ENCODE measurements around the gene TCHP. TPM values are rescaled to one million over a fixed set of nuclear protein-coding genes. Genes with fewer than 3 reads are reported as not detected.
A peak's percentile ranks its signal among the peaks of the same experiment; 100 is the strongest.
"Not testable (repeated sequence)": the region's sequence is repeated elsewhere in the genome, so short reads cannot be mapped to it uniquely, and the experiment has no call there.

The TCHP gene
- total RNA-seq, 1 experiment from 2014 or later, result 5.2 TPM

DNA sequence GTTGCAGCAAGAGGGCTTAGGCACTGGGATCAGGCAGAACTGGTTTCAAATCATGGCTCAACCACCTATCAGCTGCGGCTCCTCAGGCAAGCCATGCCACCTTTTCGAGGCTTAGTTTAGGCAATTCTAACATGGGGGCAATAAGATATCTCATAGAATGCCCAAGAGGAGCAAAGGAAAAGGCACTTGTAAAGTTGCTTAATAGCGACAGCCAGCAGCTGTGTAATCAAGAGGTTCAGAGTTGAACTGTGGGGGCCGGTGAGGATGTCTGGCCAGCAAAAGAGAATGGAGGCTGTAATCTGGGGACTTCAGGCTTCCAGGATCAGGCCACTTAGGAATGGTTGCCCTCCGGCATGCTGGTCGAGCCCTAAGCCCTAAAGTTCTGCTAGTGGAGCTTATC lies 3.0 kb upstream of the TCHP start:
- DNase-seq (ENCODE audit: low read depth), result no peak
- in situ Hi-C loops (cut with HindIII; ENCODE audit: low pct_unique_long_range_greater_than_20kb, low sequenced_read_pairs), result no loop called here

DNA sequence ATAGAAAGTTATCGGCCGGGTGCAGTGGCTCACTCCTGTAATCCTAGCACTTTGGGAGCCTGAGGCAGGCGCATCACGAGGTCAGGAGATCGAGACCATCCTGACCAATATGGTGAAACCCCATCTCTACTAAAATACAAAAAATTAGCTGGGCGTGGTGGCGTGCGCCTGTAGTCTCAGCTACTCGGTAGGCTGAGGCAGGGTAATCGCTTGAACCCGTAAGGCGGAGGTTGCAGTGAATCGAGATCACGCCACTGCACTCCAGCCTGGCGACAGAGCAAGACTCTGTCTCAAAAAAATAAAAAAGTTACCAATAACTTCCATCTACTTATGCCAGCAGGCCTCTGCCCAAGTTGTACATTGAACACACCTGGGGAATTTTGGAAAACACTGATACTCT lies 729 bp upstream of the TCHP start:
- DNase-seq (ENCODE audit: low read depth); in situ Hi-C loops (cut with HindIII; ENCODE audit: low pct_unique_long_range_greater_than_20kb, low sequenced_read_pairs): not testable (repeated sequence)

DNA sequence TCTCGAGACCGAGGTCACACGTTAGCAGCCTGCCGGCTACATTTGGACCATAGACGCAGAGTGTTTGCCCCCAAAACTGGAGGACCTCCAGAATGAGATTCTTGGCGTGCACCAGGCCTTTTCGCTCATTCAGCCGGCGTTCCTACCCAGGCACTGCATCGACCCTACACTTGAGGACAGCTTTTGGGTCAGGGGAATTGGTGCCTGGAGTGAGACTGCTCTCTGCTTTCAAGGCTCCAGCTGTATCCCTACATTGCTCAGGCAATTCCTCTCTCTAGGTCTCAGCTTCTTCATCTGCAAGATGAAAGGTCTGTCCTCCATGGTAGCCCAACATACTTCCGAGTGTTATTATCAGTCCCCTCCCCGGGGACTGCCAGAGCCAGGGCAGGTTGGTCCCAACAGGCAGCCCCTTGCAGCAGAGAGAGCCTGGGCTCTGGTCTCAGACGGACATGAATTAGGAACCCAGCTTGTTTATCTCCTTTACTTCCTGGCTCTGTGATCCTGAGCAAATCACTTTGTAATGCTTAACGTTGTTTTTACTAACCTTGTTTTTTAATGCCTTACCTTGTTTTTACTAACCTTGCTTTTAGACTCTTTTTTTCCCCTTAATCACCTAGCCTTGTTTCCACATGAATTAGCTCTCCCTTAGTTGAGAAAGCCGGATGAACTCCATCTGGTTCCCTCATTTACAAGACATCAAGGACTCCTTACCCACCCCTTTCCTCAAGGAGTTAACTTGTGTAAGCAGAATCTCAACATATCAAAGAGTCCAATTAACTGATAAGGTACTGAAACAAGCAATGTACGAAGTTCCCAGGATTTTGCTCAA lies 892 bp downstream of the TCHP start:
- no peak for DNase-seq (ENCODE audit: low read depth)
- in situ Hi-C loops (cut with HindIII; ENCODE audit: low pct_unique_long_range_greater_than_20kb, low sequenced_read_pairs), result no loop called here

DNA sequence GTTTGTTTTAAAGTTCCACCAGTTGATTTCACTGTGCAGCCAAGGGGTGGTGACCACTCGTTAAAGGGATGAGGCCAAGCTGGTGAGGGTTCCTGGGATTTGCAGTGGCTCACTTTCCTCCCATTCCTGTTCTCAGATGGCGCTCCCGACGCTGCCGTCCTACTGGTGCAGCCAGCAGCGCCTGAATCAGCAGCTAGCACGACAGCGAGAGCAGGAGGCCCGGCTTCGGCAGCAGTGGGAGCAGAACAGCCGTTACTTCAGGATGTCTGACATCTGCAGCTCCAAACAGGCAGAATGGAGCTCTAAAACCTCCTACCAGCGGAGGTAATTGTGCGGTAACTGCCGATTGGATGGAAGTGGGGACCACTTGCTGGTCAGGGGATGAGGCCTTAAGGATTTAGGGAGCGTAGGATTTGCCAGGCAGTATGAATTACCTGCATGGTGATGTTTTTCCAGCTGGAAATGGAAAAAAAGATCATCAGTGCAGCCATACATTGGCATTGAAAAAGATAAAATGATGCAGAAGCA lies 2.9 kb downstream of the TCHP start:
- no peak for DNase-seq (ENCODE audit: low read depth)
- in situ Hi-C loops (cut with HindIII; ENCODE audit: low pct_unique_long_range_greater_than_20kb, low sequenced_read_pairs), result no loop called here

DNA sequence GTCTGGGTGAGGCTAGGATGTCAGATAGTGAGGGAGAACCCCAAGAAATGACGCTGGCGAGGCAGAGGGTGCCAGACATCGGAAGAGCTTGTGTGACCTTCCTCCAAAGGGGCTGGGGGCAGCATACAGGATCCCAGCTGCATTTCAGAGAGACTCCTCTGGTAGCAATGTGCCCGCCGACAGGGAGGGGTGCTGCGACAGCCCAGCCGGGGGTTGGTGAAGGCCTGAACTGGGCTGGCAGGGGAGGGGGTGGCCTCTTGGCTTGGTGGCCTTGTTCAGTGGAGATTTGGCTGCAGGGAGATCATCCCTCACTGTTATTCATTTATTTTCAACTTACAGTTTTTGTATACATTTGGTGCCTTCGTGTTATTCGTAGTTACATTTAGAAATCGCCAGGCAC lies 5.2 kb downstream of the TCHP start:
- DNase-seq (ENCODE audit: low read depth), result no peak
- in situ Hi-C loops (cut with HindIII; ENCODE audit: low pct_unique_long_range_greater_than_20kb, low sequenced_read_pairs), result no loop called here

DNA sequence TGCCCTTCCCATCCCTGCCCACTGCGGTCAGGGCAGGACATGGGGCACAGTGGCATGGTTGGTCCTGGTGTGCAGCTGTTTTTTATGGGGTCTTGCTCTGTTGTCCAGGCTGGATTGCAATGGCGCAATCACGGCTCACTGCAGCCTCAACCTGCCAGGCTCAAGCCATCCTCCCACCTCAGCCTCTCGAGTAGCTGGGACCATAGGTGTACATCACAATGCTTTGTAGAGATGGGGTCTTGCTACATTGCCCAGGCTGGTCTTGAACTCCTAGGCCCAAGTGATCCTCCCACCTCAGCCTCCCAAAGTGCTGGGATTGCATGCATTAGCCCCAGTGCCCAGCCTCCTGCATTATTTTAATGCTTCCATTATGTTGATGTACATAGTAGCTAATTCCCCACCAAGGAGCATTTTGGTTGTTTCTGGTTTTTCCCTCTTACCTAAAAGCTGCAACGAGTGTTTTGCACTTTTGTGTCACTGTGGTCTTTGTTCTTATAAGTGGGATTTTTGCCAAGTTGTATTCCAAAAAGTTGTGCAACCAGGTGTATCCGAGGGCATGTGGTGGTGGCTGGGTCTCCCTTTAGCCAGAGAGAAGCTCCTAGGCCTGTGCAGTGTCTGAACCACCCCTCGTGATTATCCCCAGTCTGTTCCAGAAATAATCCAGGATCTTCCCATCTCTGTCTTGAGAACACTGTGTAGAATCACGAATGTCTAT lies 10.3 kb downstream of the TCHP start:
- no peak for DNase-seq (ENCODE audit: low read depth)
- in situ Hi-C loops (cut with HindIII; ENCODE audit: low pct_unique_long_range_greater_than_20kb, low sequenced_read_pairs), result no loop called here

DNA sequence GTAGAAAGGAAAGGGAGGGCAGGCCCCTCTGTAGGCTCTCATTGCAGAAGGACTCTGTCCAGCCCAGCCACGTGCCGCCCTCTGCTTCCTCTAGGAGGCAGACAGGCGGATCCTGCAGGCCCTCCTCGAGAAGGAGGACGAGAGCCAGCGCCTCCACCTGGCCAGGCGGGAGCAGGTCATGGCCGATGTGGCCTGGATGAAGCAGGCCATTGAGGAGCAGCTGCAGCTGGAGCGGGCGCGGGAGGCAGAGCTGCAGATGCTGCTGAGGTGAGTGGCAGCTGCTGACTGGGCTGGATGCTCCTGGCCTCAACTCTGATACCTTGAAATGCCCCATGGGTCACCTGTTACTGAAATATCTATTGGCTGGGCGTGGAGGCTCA lies 10.9 kb downstream of the TCHP start:
- in situ Hi-C loops (cut with HindIII; ENCODE audit: low pct_unique_long_range_greater_than_20kb, low sequenced_read_pairs), result no loop called here
- peak; percentile 8 for DNase-seq (ENCODE audit: low read depth)

DNA sequence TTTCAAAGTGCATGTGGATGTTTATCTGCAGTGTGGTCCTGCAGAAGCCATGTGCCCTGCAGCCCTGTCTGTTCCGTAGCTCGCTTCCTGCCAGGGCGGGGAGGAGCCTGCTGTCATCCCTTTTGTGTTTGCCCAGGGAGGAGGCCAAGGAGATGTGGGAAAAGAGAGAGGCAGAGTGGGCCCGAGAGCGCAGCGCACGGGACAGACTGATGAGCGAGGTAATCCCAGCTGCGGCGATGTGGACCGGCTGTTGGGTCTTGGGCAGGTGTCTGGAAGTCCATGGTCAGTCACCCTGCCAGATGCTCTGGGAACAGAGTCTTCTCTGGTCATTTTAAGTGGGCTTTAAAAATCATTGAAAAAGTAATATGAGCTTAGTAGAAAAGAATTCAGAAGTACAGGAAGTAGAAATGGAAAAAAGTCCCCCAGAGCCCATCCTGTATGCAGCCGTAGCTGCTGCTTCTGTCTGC lies 12.8 kb downstream of the TCHP start:
- in situ Hi-C loops (cut with HindIII; ENCODE audit: low pct_unique_long_range_greater_than_20kb, low sequenced_read_pairs), result no loop called here
- no peak for DNase-seq (ENCODE audit: low read depth)

DNA sequence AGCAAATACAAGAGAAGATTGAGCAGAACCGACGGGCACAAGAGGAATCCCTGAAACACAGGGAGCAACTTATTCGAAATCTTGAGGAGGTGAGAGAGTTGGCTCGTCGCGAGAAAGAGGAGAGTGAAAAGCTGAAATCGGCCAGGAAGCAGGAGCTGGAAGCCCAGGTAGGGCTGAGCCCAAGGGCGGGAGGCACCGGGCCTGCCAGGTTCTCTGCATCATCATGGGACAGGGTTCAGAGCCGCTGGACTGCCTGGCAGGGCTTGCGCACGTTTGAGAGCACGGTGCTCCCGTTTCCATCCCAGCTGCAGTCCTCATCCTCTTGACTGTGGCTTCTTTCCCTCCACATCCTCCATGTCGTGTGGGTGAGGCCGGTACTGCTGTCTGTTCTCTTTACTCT lies 14.4 kb downstream of the TCHP start:
- in situ Hi-C loops (cut with HindIII; ENCODE audit: low pct_unique_long_range_greater_than_20kb, low sequenced_read_pairs), result no loop called here
- DNase-seq (ENCODE audit: low read depth), result no peak

DNA sequence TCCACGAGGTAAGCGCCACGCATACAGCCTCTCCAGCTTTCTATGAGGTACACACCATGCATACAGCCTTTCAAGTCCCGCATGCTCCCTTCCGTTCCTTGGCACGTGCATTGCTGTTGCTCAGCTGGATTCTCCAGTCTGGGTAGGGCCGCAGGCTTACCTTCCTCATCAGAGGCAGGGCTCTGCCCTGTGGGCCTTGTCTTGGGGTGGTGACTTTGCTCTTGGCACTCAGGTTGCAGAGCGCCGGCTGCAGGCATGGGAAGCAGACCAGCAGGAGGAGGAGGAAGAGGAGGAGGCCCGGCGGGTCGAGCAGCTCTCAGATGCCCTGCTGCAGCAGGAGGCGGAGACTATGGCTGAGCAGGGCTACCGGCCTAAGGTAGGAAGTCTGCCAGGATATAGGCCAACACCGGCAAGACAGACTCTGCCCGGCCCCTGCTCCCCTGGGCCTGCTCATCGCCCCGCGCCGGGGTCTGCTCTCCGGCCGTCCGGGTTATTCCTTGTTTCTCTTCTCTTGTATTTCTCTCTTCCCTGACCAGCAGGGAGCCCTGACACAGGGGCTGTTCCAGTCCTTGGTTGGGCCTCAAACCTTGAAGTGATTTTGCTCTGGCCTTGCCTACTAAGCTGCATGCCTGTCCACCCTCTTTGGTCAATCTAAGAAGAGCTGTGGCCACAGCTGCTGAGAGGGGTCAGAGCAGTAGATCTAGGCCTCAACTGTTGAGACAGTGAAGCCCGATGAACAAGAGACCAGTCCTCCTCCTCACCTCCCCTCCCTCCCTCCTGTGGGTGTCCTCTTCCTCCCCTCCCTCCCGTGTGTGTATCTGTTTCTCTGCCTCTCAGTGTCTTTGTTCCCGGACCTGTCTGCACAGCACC lies 15.3 kb downstream of the TCHP start:
- in situ Hi-C loops (cut with HindIII; ENCODE audit: low pct_unique_long_range_greater_than_20kb, low sequenced_read_pairs), result no loop called here
- no peak for DNase-seq (ENCODE audit: low read depth)

DNA sequence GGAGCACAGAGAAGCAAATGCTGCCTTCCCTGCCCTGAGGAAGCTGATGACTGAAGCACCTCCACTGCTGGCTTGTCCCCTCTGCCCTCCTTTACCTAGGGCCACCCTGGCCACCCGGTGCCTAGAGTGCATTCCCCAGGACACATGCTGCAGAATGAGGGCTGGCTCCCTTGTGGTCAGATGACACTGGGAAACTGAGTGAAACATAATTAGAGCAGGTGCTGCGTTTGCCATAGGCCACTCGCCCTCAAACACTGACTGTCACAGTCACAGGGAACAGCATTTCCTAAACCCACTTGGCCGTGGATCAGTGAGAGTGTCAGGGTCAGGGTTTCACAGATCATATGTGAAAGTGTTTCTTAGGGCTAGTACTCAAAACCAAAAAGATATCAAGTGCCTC lies 16.0 kb downstream of the TCHP start:
- no peak for DNase-seq (ENCODE audit: low read depth)
- in situ Hi-C loops (cut with HindIII; ENCODE audit: low pct_unique_long_range_greater_than_20kb, low sequenced_read_pairs), result no loop called here

DNA sequence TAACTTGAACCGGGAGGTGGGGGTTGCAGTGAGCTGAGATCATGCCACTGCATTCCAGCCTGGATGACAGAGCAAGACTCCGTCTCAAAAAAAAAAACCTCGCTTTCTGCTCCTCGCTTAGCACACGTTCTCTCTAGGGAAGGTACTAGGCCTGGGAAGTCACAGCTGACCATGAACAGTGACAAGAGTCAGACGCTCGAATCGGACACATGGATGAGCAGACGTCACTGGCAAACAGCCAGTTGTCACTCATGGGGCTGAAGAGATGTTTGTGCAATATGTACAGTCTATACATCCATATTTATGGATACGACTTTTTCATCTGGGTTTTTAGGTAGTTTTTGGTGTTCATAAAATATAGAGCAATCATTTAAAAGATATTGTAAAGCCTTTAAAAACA lies 19.4 kb downstream of the TCHP start:
- in situ Hi-C loops (cut with HindIII; ENCODE audit: low pct_unique_long_range_greater_than_20kb, low sequenced_read_pairs), result no loop called here
- DNase-seq (ENCODE audit: low read depth), result no peak

DNA sequence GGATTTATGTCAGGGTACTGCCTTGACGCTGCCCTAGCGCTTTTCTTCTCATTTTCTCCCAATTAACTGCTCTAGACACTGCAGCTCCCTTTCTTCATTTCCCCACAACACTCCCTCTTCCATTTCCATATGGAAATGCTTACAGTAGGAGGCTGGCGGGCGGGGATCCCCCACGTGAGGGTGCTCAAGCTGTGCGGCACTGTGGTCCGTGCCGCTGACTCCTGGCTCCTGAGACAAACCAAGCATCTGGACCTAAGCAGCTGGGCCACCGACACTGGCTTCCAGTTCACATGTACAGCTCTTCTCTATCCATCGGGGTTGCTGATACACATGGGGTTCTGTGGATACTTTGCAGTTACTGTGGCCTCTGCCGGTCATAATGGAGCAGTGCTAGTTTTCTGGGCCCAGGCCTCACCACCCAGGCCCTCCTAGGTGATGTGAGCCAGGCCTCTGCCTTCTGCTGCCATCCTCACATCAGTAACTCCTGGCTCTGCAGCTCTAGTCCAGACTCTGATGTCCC lies 20.2 kb downstream of the TCHP start:
- in situ Hi-C loops (cut with HindIII; ENCODE audit: low pct_unique_long_range_greater_than_20kb, low sequenced_read_pairs), result no loop called here

DNA sequence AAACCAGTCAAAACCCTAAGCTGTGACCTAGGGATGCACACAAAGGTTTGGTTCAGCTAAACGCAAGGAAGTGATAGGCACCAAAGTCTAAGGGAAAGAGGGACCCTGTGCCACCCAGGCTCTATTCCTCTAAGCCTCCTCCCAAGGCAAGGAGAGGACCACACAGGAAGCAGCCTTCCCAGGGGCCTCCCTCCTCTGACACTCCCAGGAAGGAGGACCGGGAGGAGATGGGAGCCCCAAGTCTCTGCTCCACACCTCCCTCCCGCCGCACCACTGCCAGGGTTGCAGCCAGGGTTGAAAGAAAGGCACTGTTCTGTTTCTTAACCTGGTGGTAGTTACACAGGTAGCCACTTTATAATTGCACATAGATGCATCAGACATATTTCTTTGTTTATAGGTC lies 21.9 kb downstream of the TCHP start:
- no peak for DNase-seq (ENCODE audit: low read depth)
- in situ Hi-C loops (cut with HindIII; ENCODE audit: low pct_unique_long_range_greater_than_20kb, low sequenced_read_pairs), result no loop called here

More for the DNA sequence above, 20.2 kb downstream of the TCHP start:
- no peak for DNase-seq (ENCODE audit: low read depth)

DNA sequence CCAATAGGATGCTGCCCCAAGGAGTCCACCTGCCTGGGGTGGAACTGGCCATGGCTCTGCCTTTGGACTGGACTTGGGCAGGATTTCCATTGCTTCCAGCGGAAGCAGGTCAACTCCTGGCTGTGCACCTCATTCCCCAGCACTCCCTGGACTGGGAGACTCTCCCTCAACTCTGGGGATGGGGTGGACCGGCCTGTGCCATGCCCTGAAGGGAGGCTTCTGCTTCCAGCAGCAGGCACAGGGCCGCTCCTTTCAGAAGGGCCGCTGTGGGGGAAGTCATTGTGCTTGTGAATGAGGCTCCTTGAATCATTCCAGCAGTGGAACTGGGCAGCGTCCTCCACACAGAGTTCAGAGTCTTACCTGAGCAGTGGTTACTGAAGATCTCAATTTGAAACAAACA lies 23.0 kb downstream of the TCHP start:
- DNase-seq (ENCODE audit: low read depth), result no peak
- in situ Hi-C loops (cut with HindIII; ENCODE audit: low pct_unique_long_range_greater_than_20kb, low sequenced_read_pairs), result no loop called here

DNA sequence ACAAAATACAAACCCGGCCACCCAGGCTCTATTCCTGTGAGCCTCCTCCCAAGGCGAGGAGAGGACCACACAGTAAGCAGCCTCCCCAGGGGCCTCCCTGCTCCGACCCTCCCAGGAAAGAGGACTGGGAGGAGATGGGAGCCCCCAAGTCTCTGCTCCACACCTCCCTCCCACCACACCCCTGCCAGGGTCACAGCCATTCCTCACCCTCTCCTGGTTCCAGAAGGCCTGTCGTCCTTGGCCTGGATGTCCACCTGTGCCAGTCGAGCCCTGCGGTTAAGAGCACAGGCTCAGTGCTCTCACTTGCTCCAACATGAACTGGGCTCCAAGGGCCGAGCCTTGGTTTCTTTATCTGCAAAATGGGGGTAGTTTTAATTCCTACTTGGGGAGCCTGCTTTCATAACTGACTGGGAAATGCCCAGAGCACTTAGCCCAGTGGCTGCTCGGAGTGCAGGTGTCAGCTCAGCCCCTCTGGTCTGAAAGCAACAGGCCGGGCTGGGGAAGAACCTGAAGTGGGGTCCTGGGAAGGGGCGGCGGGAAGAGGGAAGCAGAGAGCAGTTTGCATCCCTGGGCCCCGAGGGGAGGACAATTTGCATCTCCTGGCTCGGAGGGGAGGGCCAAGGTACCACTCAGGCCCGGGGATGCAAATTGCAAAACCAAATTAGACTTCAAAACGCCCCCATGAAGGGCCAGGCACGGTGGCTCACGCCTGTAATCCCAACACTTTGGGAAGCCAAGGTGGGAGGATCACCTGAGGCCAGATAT lies 23.6 kb downstream of the TCHP start:
- in situ Hi-C loops (cut with HindIII; ENCODE audit: low pct_unique_long_range_greater_than_20kb, low sequenced_read_pairs), result no loop called here
- DNase-seq (ENCODE audit: low read depth), result no peak

DNA sequence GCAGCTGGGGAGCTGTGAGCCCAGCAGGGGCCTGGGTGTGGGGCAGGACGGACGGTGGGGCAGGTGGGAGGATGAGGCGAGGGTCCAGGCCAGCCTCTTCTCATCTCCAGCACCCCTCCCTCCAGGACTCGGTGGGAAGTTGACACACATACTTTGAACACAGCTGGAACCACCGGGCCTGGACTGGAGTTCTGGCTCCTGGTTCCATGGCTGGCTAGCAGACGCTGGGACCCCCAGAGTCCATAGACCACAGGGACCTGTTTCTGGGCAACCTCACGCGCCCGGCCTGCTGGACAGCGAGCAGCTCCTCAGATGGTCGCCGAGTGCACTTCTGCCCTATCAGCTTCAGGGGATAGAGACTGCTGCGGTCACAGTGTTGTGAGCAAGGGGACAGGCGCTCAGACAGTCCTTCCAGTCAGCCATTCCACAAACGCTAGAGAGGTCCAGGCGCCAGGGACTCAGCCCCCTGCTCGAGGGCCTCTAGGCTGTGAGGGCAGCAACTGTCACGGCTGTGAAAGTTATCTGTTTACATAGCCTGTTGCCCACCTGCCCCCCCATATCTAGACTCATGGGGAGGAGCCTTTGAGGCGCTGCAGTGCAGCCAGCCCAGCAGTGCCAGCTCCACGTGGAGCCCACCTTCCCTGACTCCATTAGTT lies 25.2 kb downstream of the TCHP start:
- DNase-seq (ENCODE audit: low read depth), result no peak
- in situ Hi-C loops (cut with HindIII; ENCODE audit: low pct_unique_long_range_greater_than_20kb, low sequenced_read_pairs), result no loop called here

All from Caki2 (cell line).